A172 (cell line): ENCODE data around the gene OSM. TPM values are rescaled to one million over a fixed set of nuclear protein-coding genes. Genes with fewer than 3 reads are reported as not detected.
A peak's percentile ranks its signal among the peaks of the same experiment; 100 is the strongest.
"Not testable (repeated sequence)": the region's sequence is repeated elsewhere in the genome, so short reads cannot be mapped to it uniquely, and the experiment has no call there.

Experiments used
- DNase-seq: peaks from one replicate; pipeline ENCODE4 v3.0.0-alpha.2; 2015; ENCODE audit warnings: low spot score
- total RNA-seq: library from RNA; depleted of rRNA; stranded (reverse); fragments of >200 nt; shearing (Covaris generic); gene quantifications from 2 replicates; pipeline ENCODE4 v1.2.3, GENCODE V29; 2014

The OSM gene
- total RNA-seq, 1 experiment from 2014 or later, result not detected

GRCh38 chr22:30227438-30228228 is 39.0 kb downstream of the OSM start:
- no peak for DNase-seq

GRCh38 chr22:30226192-30226832 is 40.3 kb downstream of the OSM start:
- DNase-seq, result peak; percentile 88

- no peak for DNase-seq
Observed at GRCh38 chr22:30225220-30225927, 41.3 kb downstream of the OSM start.

GRCh38 chr22:30224161-30224857 is 42.3 kb downstream of the OSM start:
- peak; percentile 73 for DNase-seq

- no peak for DNase-seq
Observed at GRCh38 chr22:30223303-30223702, 43.3 kb downstream of the OSM start.

GRCh38 chr22:30222321-30222720 is 44.3 kb downstream of the OSM start:
- no peak for DNase-seq

- DNase-seq, result no peak
Observed at GRCh38 chr22:30221121-30221992, 45.3 kb downstream of the OSM start.

GRCh38 chr22:30220338-30221012 is 46.2 kb downstream of the OSM start:
- no peak for DNase-seq

GRCh38 chr22:30219668-30220278 is 46.9 kb downstream of the OSM start:
- no peak for DNase-seq

GRCh38 chr22:30219049-30219654 is 47.5 kb downstream of the OSM start:
- DNase-seq, result no peak

- DNase-seq, result no peak
Observed at GRCh38 chr22:30217698-30218560, 48.7 kb downstream of the OSM start.

- DNase-seq, result no peak
Observed at GRCh38 chr22:30216710-30217109, 49.9 kb downstream of the OSM start.

- DNase-seq, result not testable (repeated sequence)
Observed at GRCh38 chr22:30216272-30216671, 50.4 kb downstream of the OSM start.

GRCh38 chr22:30214703-30215407 is 51.8 kb downstream of the OSM start:
- no peak for DNase-seq

GRCh38 chr22:30212996-30213441 is 53.6 kb downstream of the OSM start:
- DNase-seq, result no peak
